Neuronal stem cell (in vitro differentiated cells): ENCODE results near the gene PAK3.

ENCODE experiments used
- DNase-seq: peaks from one replicate; pipeline ENCODE4 v3.0.0-alpha.2; 2013; ENCODE audit warnings: low spot score
- H2AFZ ChIP-seq: one replicate; pipeline ENCODE4 v1.6.1; 2013; ENCODE audit warnings: mild to moderate bottlenecking, low read length, inconsistent platforms
- H2AK5ac ChIP-seq: 2 replicates; pipeline ENCODE4 v1.6.1; 2013; ENCODE audit warnings: low read depth, mild to moderate bottlenecking, inconsistent platforms, low read length, moderate library complexity, mixed read lengths
- H2BK120ac ChIP-seq: 2 replicates; pipeline ENCODE4 v1.6.1; 2013; ENCODE audit warnings: low read depth, mild to moderate bottlenecking, inconsistent platforms, low read length, moderate library complexity, mixed read lengths
- H2BK12ac ChIP-seq: one replicate; pipeline ENCODE4 v1.6.1; 2013; ENCODE audit warnings: low read length, inconsistent platforms
- H2BK15ac ChIP-seq: 2 replicates; pipeline ENCODE4 v1.6.1; 2013; ENCODE audit warnings: mild to moderate bottlenecking, low read length, inconsistent platforms, mixed read lengths
- H2BK5ac ChIP-seq: one replicate; pipeline ENCODE4 v1.6.1; 2013; ENCODE audit warnings: inconsistent platforms, mild to moderate bottlenecking, low read length, moderate library complexity
- H3K14ac ChIP-seq: one replicate; pipeline ENCODE4 v1.6.1; 2013; ENCODE audit warnings: low read length, inconsistent platforms
- H3K18ac ChIP-seq: 2 replicates; pipeline ENCODE4 v1.6.1; 2013; ENCODE audit warnings: low read length, inconsistent platforms
- H3K23ac ChIP-seq: 2 replicates; pipeline ENCODE4 v1.6.1; 2013; ENCODE audit warnings: low read depth, mild to moderate bottlenecking, mixed read lengths, low read length, inconsistent platforms; ENCODE audit not compliant: poor library complexity
- H3K27ac ChIP-seq: replicated peaks from 3 replicates; pipeline ENCODE4 v1.5.1; 2013; ENCODE audit warnings: low read length, inconsistent platforms
- H3K27me3 ChIP-seq, 3 experiments: 2 replicates each; pipeline ENCODE4 v1.6.1; 2013; ENCODE audit warnings: low read length in 3 of 3, mild to moderate bottlenecking in 2 of 3, inconsistent platforms in 1 of 3, low read depth in 1 of 3, mixed read lengths in 1 of 3, moderate library complexity in 1 of 3; ENCODE audit not compliant: control insufficient read depth in 3 of 3, insufficient read depth in 3 of 3
- H3K36me3 ChIP-seq, 2 donors: replicated peaks in 1 of 2; 2 replicates each; pipeline ENCODE4 v1.6.1; 2013; ENCODE audit warnings: low read length in 2 of 2; ENCODE audit not compliant: control insufficient read depth in 2 of 2, insufficient read depth in 2 of 2
- H3K4ac ChIP-seq: 2 replicates; pipeline ENCODE4 v1.6.1; 2013; ENCODE audit warnings: inconsistent platforms, mild to moderate bottlenecking, low read length, moderate library complexity
- H3K4me1 ChIP-seq, 2 donors: 1 replicate in 1 of 2; 2 replicates in 1 of 2; pipeline ENCODE4 v1.6.1; 2013; ENCODE audit warnings: low read length in 2 of 2, low read depth in 1 of 2; ENCODE audit not compliant: control insufficient read depth in 2 of 2, insufficient read depth in 1 of 2
- H3K4me2 ChIP-seq: one replicate; pipeline ENCODE4 v1.6.1; 2013; ENCODE audit warnings: mild to moderate bottlenecking, low read length, inconsistent platforms; ENCODE audit not compliant: insufficient read depth, poor library complexity, severe bottlenecking
- H3K4me3 ChIP-seq, 2 donors: 2 replicates each; pipeline ENCODE4 v1.5.1; 2013; ENCODE audit warnings: low read length in 2 of 2, mild to moderate bottlenecking in 2 of 2, inconsistent platforms in 1 of 2, moderate library complexity in 1 of 2
- H3K79me1 ChIP-seq: one replicate; pipeline ENCODE4 v1.6.1; 2013; ENCODE audit warnings: low read depth, mild to moderate bottlenecking, inconsistent platforms, low read length, moderate library complexity
- H3K9ac ChIP-seq: one replicate; pipeline ENCODE4 v1.6.1; 2013; ENCODE audit warnings: mild to moderate bottlenecking, low read depth, low read length, inconsistent platforms; ENCODE audit not compliant: poor library complexity
- H3K9me3 ChIP-seq, 2 donors: replicated peaks in 1 of 2; 2 replicates each; pipeline versions ENCODE3 to v1.6.1; 2013; ENCODE audit warnings: low read length in 2 of 2, mild to moderate bottlenecking in 2 of 2, inconsistent platforms in 1 of 2, low read depth in 1 of 2, mixed read lengths in 1 of 2, moderate library complexity in 1 of 2; ENCODE audit not compliant: control insufficient read depth in 2 of 2, insufficient read depth in 1 of 2
- H4K8ac ChIP-seq: one replicate; pipeline ENCODE4 v1.6.1; 2013; ENCODE audit warnings: low read depth, mild to moderate bottlenecking, inconsistent platforms, low read length, moderate library complexity
- H4K91ac ChIP-seq: one replicate; pipeline ENCODE4 v1.6.1; 2013; ENCODE audit warnings: low read length, low read depth, mild to moderate bottlenecking, inconsistent platforms; ENCODE audit not compliant: poor library complexity
- WGBS, 2 donors: extraction: QIAGEN DNeasy Blood & Tissue Kit; methylation state at CpG; one replicate each; pipeline ENCODE4 v1.1.7; 2013; ENCODE audit warnings: missing lambda C conversion rate in 2 of 2, mixed read lengths in 1 of 2; ENCODE audit not compliant: insufficient read length in 2 of 2, insufficient replicate concordance in 1 of 2; ENCODE audit errors: extremely low coverage in 2 of 2; 5-methylcytosine and 5-hydroxymethylcytosine counted together

PAK3 gene

GRCh38 chrX:111119341-111119740 lies 23.4 kb downstream of the PAK3 start:
- Histone ChIP-seq H3K4me3 (no peak overlapping the region), H3K4me2 (no peak overlapping the region), H3K9me3 (no peaks in the 10 kb centered on the region), H3K23ac (no peak overlapping the region), H3K14ac (no peak overlapping the region), H3K4ac (no peak overlapping the region), H3K27me3 (peaks cover 0 to 3% (median 0%) of the 10 kb centered on the region in 3 experiments), H3K18ac (no peak overlapping the region), H2AFZ (no peak overlapping the region), H2BK12ac (no peak overlapping the region), H3K79me1 (no peaks in the 10 kb centered on the region), H2BK15ac (no peak overlapping the region), H3K4me1 (no peaks in the 10 kb centered on the region), H2AK5ac (no peak overlapping the region), H4K91ac (no peak overlapping the region), H4K8ac (no peak overlapping the region), H2BK120ac (no peak overlapping the region), H3K36me3 (no peaks in the 10 kb centered on the region), H2BK5ac (no peak overlapping the region), H3K27ac (no peak overlapping the region), H3K9ac (no peak overlapping the region)
- no peak for DNase-seq
- no CpG with 5 or more reads among the region's 2 CpGs for WGBS, 2 donors

- no peak overlapping the region for H2BK120ac ChIP-seq
- no peaks in the 10 kb centered on the region for H3K4me1 ChIP-seq
- no peak overlapping the region for H3K14ac ChIP-seq
- H3K23ac ChIP-seq: no peak overlapping the region
- no peak overlapping the region for H3K4me3 ChIP-seq
- no CpG with 5 or more reads among the region's 6 CpGs for WGBS, 2 donors
- no peaks in the 10 kb centered on the region for H3K79me1 ChIP-seq
- H2AFZ ChIP-seq: no peak overlapping the region
- no peak for DNase-seq
- no peak overlapping the region for H4K91ac ChIP-seq
- no peaks in the 10 kb centered on the region for H3K9me3 ChIP-seq
- no peak overlapping the region for H3K4ac ChIP-seq
- no peak overlapping the region for H2BK15ac ChIP-seq
- no peak overlapping the region for H3K18ac ChIP-seq
- no peak overlapping the region for H3K9ac ChIP-seq
- H2AK5ac ChIP-seq: no peak overlapping the region
- no peak overlapping the region for H2BK5ac ChIP-seq
- peaks cover 0 to 3% (median 0%) of the 10 kb centered on the region in 3 experiments for H3K27me3 ChIP-seq
- H2BK12ac ChIP-seq: no peak overlapping the region
- H3K36me3 ChIP-seq: no peaks in the 10 kb centered on the region
- no peak overlapping the region for H3K4me2 ChIP-seq
- H4K8ac ChIP-seq: no peak overlapping the region
- H3K27ac ChIP-seq: no peak overlapping the region
Observed at GRCh38 chrX:111123125-111123524, 27.1 kb downstream of the PAK3 start.

GRCh38 chrX:111123606-111124179 lies 27.7 kb downstream of the PAK3 start:
- no peak overlapping the region for H2BK120ac ChIP-seq
- no peak overlapping the region for H3K14ac ChIP-seq
- no peak overlapping the region for H2BK12ac ChIP-seq
- no peak overlapping the region for H4K91ac ChIP-seq
- no CpG with 5 or more reads among the region's 2 CpGs for WGBS, 2 donors
- H3K4me1 ChIP-seq: no peaks in the 10 kb centered on the region
- H3K4me2 ChIP-seq: no peak overlapping the region
- no peaks in the 10 kb centered on the region for H3K36me3 ChIP-seq
- no peaks in the 10 kb centered on the region for H3K79me1 ChIP-seq
- no peak overlapping the region for H4K8ac ChIP-seq
- H3K18ac ChIP-seq: no peak overlapping the region
- H3K27ac ChIP-seq: no peak overlapping the region
- no peak overlapping the region for H2AK5ac ChIP-seq
- H2BK5ac ChIP-seq: no peak overlapping the region
- H3K4ac ChIP-seq: no peak overlapping the region
- H3K23ac ChIP-seq: no peak overlapping the region
- H2BK15ac ChIP-seq: no peak overlapping the region
- H3K9me3 ChIP-seq: no peaks in the 10 kb centered on the region
- no peak overlapping the region for H3K4me3 ChIP-seq
- H3K9ac ChIP-seq: no peak overlapping the region
- peaks cover 0 to 3% (median 0%) of the 10 kb centered on the region in 3 experiments for H3K27me3 ChIP-seq
- no peak for DNase-seq
- H2AFZ ChIP-seq: no peak overlapping the region

DNA sequence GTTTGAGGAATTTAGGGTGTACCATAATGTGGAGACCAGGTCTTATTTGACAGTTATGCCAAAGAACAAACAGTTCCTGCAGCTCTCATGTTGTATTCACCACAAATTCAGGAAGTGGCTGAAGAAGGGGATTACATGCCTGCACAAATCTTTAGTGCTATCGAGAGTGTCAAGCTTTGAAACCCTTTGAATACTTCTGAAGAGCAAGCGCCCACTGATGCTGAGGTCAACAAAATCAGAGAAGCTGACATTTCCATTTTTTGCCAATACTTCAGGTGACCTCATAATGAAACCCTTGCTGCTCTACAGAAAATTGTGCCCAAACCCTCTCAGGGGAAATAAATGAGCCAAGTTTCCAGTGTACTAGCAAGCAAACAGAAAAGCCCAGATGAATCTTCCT lies 28.4 kb downstream of the PAK3 start:
- H3K79me1 ChIP-seq: no peaks in the 10 kb centered on the region
- H3K4me2 ChIP-seq: no peak overlapping the region
- no peak overlapping the region for H2BK5ac ChIP-seq
- no peak overlapping the region for H3K9ac ChIP-seq
- no peak overlapping the region for H3K23ac ChIP-seq
- no CpG with 5 or more reads among the region's 2 CpGs for WGBS, 2 donors
- no peaks in the 10 kb centered on the region for H3K36me3 ChIP-seq
- no peak overlapping the region for H3K14ac ChIP-seq
- no peak overlapping the region for H3K4me3 ChIP-seq
- no peak overlapping the region for H2BK12ac ChIP-seq
- no peak overlapping the region for H4K91ac ChIP-seq
- no peak overlapping the region for H3K18ac ChIP-seq
- no peak for DNase-seq
- H2BK120ac ChIP-seq: no peak overlapping the region
- H3K27me3 ChIP-seq: peaks cover 0 to 3% (median 0%) of the 10 kb centered on the region in 3 experiments
- no peaks in the 10 kb centered on the region for H3K4me1 ChIP-seq
- no peak overlapping the region for H3K4ac ChIP-seq
- H4K8ac ChIP-seq: no peak overlapping the region
- no peak overlapping the region for H2AFZ ChIP-seq
- no peak overlapping the region for H2BK15ac ChIP-seq
- no peaks in the 10 kb centered on the region for H3K9me3 ChIP-seq
- no peak overlapping the region for H3K27ac ChIP-seq
- H2AK5ac ChIP-seq: no peak overlapping the region
